ENCODE measurements around the gene TRIM75. TPM values are rescaled to one million over a fixed set of nuclear protein-coding genes. Genes with fewer than 3 reads are reported as not detected.

Gene TRIM75
- total RNA-seq = not detected
- polyA plus RNA-seq (ENCODE audit: insufficient read depth, low read depth, low replicate concordance) = not detected
- long read RNA-seq, donor 1 = 0 reads
- long read RNA-seq, donor 2, partial matches to known transcripts = 16 of 16 reads
- long read RNA-seq, donor 2, other reads (novel, unspliced or antisense) = 0 of 16 reads
- long read RNA-seq, donor 3 = 0 reads
- long read RNA-seq, donor 4 = 0 reads
- long read RNA-seq, donor 5 = 0 reads
- long read RNA-seq, donor 6 = 0 reads
- long read RNA-seq, donor 7 = 0 reads
- long read RNA-seq, donor 8 = 0 reads
- long read RNA-seq, donor 9 = 0 reads
- long read RNA-seq, donor 10, partial matches to known transcripts = 21 of 21 reads
- long read RNA-seq, donor 10, other reads (novel, unspliced or antisense) = 0 of 21 reads

DNA sequence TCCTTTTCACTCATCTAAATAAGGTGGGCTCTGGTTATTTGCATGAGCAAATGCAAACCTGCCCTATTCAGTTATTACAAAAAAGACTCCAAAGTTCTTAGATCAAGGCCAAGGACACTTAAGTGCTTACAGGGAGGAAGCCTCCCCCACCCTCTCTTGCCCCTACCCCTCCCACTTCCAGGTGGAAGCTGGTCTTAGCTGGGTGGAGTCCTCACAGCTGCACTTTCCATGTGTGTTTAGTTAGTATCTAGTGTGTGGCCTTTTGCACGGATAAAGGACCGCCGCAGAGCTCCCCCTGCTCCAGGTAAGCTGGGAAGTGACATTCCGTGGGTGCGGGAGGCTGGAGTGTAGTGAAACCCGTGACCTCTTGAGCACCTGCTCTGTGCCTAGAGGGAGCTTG is at the start of gene TRIM75:
TRIM75 (plus strand) TSS at position 222 of the 400 bp plus-strand sequence. CDS start 5,282 bp downstream, outside the sequence.
- intact Hi-C loops (cut with DNase I) = no loop called here
- DNase-seq = no peak

GRCh38 chr4:165005352-165005925 is 48.2 kb upstream of the TRIM75 start:
- no peak overlapping the region for H3K27ac ChIP-seq (ENCODE audit: low read depth in 2 of 2, low read length in 2 of 2)
- no peak for FAIRE-seq
- DNase-seq = no peak
- no peaks in the 10 kb centered on the region for H3K9me3 ChIP-seq (ENCODE audit: control insufficient read depth in 2 of 3, insufficient read depth in 1 of 3, low read length in 3 of 3)
- intact Hi-C loops (cut with DNase I) = no loop called here
- H3K27me3 ChIP-seq (ENCODE audit: control insufficient read depth, insufficient read depth, low read length) = no peaks in the 10 kb centered on the region
- no peaks in the 10 kb centered on the region for H3K36me3 ChIP-seq (ENCODE audit: control insufficient read depth in 2 of 3, insufficient read depth in 3 of 3, low read length in 3 of 3)
- no peak overlapping the region for H3K4me3 ChIP-seq (ENCODE audit: low read length in 3 of 3)
- no peaks in the 10 kb centered on the region for H3K4me1 ChIP-seq (ENCODE audit: control insufficient read depth in 2 of 3, insufficient read depth in 2 of 3, low read depth in 1 of 3, low read length in 3 of 3)
- no peak overlapping the region for H3K9ac ChIP-seq (ENCODE audit: low read length in 3 of 3)
- TF ChIP-seq, protein P1, sequence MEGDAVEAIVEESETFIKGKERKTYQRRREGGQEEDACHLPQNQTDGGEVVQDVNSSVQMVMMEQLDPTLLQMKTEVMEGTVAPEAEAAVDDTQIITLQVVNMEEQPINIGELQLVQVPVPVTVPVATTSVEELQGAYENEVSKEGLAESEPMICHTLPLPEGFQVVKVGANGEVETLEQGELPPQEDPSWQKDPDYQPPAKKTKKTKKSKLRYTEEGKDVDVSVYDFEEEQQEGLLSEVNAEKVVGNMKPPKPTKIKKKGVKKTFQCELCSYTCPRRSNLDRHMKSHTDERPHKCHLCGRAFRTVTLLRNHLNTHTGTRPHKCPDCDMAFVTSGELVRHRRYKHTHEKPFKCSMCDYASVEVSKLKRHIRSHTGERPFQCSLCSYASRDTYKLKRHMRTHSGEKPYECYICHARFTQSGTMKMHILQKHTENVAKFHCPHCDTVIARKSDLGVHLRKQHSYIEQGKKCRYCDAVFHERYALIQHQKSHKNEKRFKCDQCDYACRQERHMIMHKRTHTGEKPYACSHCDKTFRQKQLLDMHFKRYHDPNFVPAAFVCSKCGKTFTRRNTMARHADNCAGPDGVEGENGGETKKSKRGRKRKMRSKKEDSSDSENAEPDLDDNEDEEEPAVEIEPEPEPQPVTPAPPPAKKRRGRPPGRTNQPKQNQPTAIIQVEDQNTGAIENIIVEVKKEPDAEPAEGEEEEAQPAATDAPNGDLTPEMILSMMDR (IDR thresholded peaks at IDR 0.05; ENCODE audit: borderline replicate concordance, extremely low read depth, insufficient read depth) = no peak

More for the DNA sequence above, at the start of gene TRIM75:
- Histone ChIP-seq H3K27ac (ENCODE audit: low read depth in 2 of 2, low read length in 2 of 2) (no peak within 1 kb of the TSS), H3K4me3 (ENCODE audit: low read length in 3 of 3) (no peak within 1 kb of the TSS), H3K4me1 (ENCODE audit: control insufficient read depth in 2 of 3, insufficient read depth in 2 of 3, low read depth in 1 of 3, low read length in 3 of 3) (no peaks in the 10 kb centered on the region), H3K36me3 (ENCODE audit: control insufficient read depth in 2 of 3, insufficient read depth in 3 of 3, low read length in 3 of 3) (no peaks in the 10 kb centered on the region), H3K27me3 (ENCODE audit: control insufficient read depth, insufficient read depth, low read length) (no peaks in the 10 kb centered on the region), H3K9ac (ENCODE audit: low read length in 3 of 3) (no peak within 1 kb of the TSS), H3K9me3 (ENCODE audit: control insufficient read depth in 2 of 3, insufficient read depth in 1 of 3, low read length in 3 of 3) (no peaks in the 10 kb centered on the region)
- TF ChIP-seq, protein P1 (IDR thresholded peaks at IDR 0.05; ENCODE audit: borderline replicate concordance, extremely low read depth, insufficient read depth) = no peak
- no peak for FAIRE-seq

DNA sequence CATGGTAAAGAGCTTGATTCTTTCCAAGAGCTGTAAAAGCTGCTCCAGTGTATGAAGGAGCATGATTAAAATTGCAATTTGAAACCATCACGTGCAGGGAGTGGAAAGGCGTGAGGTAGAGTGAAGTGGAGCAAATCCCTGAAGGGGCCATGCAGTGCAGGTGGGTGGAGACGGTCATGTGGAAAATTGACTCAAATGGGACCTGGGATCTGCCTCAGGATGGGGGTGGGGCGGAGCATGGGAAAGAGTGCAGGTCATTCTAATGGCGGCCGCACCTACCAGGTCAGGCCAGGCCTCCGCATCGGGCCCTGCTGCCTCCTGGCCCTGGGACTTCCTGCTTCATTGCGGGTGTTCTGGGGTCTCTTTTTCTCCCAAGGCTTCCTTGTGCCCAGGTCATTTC is 47.2 kb upstream of the TRIM75 start:
- Histone ChIP-seq H3K4me1 (ENCODE audit: control insufficient read depth in 2 of 3, insufficient read depth in 2 of 3, low read depth in 1 of 3, low read length in 3 of 3) (no peaks in the 10 kb centered on the region), H3K36me3 (ENCODE audit: control insufficient read depth in 2 of 3, insufficient read depth in 3 of 3, low read length in 3 of 3) (no peaks in the 10 kb centered on the region), H3K9me3 (ENCODE audit: control insufficient read depth in 2 of 3, insufficient read depth in 1 of 3, low read length in 3 of 3) (no peaks in the 10 kb centered on the region), H3K9ac (ENCODE audit: low read length in 3 of 3) (no peak overlapping the region), H3K27ac (ENCODE audit: low read depth in 2 of 2, low read length in 2 of 2) (no peak overlapping the region), H3K4me3 (ENCODE audit: low read length in 3 of 3) (no peak overlapping the region), H3K27me3 (ENCODE audit: control insufficient read depth, insufficient read depth, low read length) (no peaks in the 10 kb centered on the region)
- DNase-seq (peak in 4 of 5 donors; percentile 31 to 91 (median 64)), FAIRE-seq (no peak)
- intact Hi-C loops (cut with DNase I) = no loop called here
- TF ChIP-seq, protein P1 (IDR thresholded peaks at IDR 0.05; ENCODE audit: borderline replicate concordance, extremely low read depth, insufficient read depth) = no peak
